KBM-7 (cell line): ENCODE measurements around the gene PRKN.

Experiments
- DNase-seq: peaks from one replicate; pipeline ENCODE4 v3.0.0-alpha.2; 2015
- in situ Hi-C: fragments of 300-500 bp; cut with MboI; formaldehyde crosslinking; loops from 2 replicates; pipeline ENCODE4 v1.14.3; 2020; ENCODE audit warnings: low sequenced_read_pairs, low pct_unique_long_range_greater_than_20kb, mixed read lengths

The PRKN gene

GRCh38 chr6:162489101-162489976, 238.2 kb downstream of the PRKN start:
- DNase-seq, result no peak
- in situ Hi-C loops, result no loop called here

DNA sequence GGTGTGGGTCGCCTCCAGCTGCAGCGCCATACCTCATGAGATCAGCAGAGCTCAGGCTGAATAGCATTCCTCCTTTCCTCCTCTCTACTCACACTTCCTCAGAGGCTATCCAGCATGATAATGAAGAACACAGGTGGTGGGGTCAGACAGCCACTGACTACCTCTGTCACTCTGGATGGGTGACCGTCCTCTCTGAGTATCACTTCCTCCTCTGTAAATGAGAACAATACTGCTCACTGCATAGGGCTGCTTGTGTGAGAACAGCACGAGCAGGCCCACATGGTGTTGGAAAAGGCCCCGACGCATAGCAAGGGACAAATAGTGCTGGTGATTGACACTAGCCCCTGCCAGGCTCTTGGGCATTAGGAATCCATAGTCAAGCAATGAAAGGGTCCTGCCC, 239.1 kb downstream of the PRKN start:
- in situ Hi-C loops, result no loop called here
- DNase-seq, result no peak

DNA sequence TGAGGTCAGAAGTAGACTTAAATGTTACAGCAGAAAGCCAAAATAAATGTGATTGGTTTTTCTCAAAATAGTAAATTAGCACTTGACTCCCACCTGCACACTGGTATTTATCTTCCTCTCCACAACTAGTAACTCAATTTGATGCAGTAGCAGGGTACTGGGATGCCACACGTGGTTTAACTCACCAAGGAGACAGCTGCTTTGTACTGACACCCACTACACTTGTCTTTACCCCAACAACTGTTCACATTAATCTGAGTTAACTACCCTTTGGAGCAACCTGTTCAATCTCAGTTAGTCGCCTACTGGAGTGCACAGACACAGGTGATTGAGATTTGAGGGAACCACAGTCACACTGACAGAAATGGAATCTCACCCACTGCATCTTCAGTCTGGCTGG, 242.1 kb downstream of the PRKN start:
- in situ Hi-C loops, result no loop called here
- no peak for DNase-seq

GRCh38 chr6:162481938-162482337, 245.6 kb downstream of the PRKN start:
- no peak for DNase-seq
- in situ Hi-C loops, result no loop called here

GRCh38 chr6:162481320-162481719, 246.2 kb downstream of the PRKN start:
- DNase-seq, result no peak
- in situ Hi-C loops, result no loop called here

DNA sequence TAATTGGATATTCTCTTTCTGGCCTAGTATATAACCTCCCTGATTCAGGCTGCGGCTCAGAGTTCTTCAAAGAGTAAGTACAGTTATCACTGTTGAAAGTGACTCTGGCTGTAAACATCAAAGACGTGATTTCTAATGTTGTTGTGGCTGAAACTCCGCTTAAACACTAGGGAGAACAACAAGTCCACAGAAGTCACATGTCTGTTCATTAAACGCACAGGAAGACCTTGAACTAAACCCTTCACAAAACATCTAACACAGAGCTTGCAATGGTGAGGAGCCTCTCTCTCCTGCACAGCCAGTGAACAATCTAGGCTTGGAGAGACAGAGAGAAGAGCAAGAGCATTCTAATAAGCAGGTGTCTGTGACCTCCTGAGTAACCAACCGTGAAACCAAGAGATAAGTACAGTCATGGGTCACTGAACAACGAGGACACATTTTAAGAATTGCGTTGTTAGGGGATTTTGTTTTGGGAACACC, 249.3 kb downstream of the PRKN start:
- DNase-seq, result no peak
- in situ Hi-C loops, result no loop called here

DNA sequence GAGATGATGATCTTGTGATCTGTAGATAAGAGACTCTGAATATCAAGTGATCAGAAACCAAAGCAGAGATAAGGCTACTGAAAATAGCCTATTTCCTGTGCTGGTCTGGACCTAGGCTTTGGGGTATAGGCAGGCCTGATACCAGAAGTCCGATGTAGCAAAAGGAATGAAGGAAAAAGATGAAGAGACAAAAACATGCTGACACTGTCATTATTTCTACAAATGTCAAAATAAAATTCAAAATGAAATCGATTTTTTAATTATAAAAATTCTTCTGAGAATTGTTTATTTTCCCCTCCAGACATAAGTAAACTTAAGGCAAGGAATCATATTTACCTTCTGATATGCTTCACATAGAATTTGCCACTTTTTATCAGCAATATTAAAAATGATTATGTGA, 252.8 kb downstream of the PRKN start:
- in situ Hi-C loops, result no loop called here
- no peak for DNase-seq

DNA sequence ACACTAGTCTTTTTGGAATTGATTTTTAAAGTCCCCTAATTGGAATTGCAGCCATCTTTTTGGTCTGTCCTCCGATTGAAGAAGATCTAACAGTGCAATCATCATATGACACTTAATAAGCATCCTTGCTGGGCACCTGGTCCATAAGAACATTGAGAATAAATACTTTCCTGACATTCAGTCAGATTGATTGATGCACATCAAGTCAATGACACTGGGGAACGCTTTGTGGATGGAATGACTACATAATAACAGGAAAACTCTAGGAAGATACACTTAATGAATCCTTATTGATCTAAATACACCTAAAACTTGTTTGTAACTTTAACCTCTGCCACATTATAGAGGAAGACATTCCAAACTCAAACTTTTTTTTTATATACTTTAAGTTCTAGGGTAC, 255.7 kb downstream of the PRKN start:
- no peak for DNase-seq
- in situ Hi-C loops, result no loop called here

- no peak for DNase-seq
- in situ Hi-C loops, result no loop called here
Observed at GRCh38 chr6:162468326-162468725, 259.2 kb downstream of the PRKN start.

DNA sequence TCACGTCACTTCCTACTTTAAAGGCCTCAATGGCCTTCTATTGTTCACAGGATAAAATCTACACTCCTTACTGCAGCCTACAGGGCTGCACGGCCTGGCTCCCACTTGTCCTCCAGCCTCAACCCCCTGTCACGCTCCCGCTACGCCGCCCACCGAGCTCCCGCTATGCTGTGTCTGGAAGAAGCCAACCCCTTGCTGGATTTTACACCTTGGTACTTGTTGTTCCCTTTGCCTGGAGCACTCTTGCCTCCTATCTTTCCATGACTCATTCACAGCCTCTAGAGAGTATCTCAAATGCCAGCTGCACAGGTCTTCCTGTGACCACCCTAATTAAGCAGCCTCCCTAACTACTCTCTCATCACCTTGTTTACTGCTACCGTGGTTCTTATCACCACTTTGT, 259.9 kb downstream of the PRKN start:
- in situ Hi-C loops, result no loop called here

DNA sequence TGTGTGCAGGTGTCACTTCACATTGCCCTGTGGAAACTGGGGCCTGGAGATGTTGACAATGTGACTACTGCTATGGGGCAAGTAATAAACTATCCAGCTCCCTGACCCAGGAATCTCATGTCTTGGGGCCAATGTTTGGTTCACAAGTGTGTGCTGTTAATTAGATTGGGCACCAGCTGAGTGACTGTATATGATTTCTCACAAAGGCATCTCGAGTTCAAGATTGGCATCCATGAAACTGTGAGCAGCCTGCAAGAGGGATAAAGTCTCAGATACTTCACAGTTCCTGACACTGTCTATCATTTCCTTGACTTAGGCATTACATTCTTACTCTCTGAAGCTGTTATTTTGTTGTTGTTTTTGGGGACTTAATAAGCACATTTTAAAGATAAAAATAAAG, 264.0 kb downstream of the PRKN start:
- in situ Hi-C loops, result no loop called here
- no peak for DNase-seq

More for the DNA sequence above, 259.9 kb downstream of the PRKN start:
- DNase-seq, result no peak

GRCh38 chr6:162459985-162460384, 267.6 kb downstream of the PRKN start:
- DNase-seq, result no peak
- in situ Hi-C loops, result no loop called here

DNA sequence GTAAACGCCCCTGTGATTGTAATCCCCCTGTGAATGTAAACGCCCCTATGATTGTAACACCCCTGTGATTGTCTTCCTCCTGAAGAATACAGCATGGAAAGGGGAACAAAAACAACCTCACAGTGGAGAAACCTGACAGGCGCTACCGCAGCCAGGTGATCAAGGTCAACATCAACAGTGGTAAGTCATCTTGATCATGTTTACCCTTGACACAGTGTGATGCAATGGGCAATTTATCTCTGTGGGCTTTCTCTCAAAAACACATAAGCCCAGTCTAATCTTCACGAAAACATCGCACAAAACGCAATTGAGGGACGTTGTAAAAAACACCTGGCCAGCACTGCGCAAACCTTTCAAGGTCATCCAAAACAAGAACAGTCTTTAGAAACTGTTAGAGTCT, 277.2 kb downstream of the PRKN start:
- in situ Hi-C loops, result no loop called here
- DNase-seq, result no peak

DNA sequence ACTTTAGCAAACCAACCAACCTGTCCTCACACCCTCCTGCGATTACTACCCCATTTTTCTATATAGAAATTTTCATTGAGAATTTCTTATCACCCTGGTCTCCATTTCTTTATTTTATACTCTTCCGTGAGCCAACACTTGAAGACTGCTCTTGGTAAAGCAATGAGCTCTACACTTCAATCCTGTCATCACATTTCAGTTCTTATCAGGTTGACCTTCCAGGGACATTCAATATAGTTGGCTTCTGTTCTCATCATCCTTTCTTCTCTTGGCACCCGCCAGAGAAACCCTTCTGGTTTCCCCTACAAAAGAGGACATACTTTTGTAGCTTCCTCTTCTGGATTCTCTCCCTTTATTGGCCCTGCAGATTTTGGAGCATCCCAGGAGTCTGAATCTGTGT, 279.3 kb downstream of the PRKN start:
- in situ Hi-C loops, result no loop called here
- no peak for DNase-seq

- DNase-seq, result no peak
- in situ Hi-C loops, result no loop called here
Observed at GRCh38 chr6:162443101-162443500, 284.5 kb downstream of the PRKN start.

- in situ Hi-C loops, result no loop called here
- peak; percentile 8 for DNase-seq
Observed at GRCh38 chr6:162442687-162443086, 284.9 kb downstream of the PRKN start.

DNA sequence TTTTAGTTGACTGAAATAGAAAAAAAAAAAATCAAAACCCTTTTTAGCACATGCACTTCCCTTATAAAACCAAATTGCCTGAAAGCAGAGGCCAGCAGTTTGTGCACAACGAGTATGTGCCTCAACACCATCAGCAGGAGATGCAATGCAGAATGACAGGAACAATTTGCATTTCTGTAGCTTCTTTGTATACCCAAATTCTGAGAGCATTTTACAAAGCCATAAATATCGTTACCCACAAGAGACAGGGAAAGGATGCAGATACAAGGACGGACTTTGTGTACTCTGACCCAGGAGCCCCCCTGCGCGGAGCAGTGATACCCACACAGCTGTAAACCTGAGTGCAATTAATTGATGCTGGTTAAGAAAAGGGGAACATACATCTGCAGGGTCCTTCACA, 285.6 kb downstream of the PRKN start:
- no peak for DNase-seq
- in situ Hi-C loops, result no loop called here

- in situ Hi-C loops, result no loop called here
- DNase-seq, result no peak
Observed at GRCh38 chr6:162438980-162439379, 288.6 kb downstream of the PRKN start.

GRCh38 chr6:162435071-162435470, 292.5 kb downstream of the PRKN start:
- in situ Hi-C loops, result no loop called here
- DNase-seq, result no peak

DNA sequence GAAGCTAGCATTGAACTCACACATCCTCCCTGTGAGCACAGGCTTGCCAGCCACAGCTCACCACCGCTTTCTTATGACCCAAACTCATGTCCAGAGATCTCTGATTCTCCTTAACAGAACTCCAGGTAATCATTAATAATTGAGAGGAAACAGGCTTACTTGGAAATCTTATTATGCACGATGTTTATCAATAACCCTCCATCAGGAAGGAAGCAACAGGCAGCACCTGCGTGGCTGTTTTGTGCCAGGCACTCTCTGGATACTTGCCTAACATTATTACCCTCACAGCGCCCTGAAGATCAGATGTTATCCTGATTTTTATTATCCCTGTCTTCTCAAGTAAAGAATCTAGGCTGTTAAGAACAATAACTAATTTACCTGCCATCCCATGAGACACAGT, 306.6 kb downstream of the PRKN start:
- DNase-seq, result no peak
- in situ Hi-C loops, result no loop called here
